ENCODE results near the gene SVIL.

DNA sequence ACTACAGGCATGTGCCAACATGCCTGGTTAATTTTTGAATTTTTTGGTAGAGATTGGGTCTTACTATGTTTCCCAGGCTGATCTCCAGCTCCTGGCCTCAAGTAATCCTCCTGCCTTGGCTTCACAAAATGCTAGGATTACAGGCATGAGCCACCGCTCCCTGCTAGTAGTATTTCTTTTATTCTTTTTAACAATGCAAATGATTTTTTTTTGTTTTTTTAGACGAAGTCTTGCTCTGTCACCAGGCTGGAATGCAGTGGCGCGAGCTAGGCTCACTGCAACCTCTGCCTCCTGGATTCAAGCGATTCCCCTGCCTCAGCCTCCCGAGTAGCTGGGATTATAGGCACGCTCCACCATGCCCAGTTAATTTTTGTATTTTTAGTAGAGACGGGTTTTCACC lies 58.1 kb downstream of the SVIL start:
- TF ChIP-seq, protein P1, sequence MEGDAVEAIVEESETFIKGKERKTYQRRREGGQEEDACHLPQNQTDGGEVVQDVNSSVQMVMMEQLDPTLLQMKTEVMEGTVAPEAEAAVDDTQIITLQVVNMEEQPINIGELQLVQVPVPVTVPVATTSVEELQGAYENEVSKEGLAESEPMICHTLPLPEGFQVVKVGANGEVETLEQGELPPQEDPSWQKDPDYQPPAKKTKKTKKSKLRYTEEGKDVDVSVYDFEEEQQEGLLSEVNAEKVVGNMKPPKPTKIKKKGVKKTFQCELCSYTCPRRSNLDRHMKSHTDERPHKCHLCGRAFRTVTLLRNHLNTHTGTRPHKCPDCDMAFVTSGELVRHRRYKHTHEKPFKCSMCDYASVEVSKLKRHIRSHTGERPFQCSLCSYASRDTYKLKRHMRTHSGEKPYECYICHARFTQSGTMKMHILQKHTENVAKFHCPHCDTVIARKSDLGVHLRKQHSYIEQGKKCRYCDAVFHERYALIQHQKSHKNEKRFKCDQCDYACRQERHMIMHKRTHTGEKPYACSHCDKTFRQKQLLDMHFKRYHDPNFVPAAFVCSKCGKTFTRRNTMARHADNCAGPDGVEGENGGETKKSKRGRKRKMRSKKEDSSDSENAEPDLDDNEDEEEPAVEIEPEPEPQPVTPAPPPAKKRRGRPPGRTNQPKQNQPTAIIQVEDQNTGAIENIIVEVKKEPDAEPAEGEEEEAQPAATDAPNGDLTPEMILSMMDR (conservative IDR thresholded peaks at IDR 0.05) = no peak
- no peak for TF ChIP-seq ZFX (IDR thresholded peaks at IDR 0.05)

Measured in C4-2B (cell line).